ENCODE data around the gene ARHGEF1.

GRCh38 chr19:41870401-41870873, 12.5 kb upstream of the ARHGEF1 start:
- TF ChIP-seq CTCF (IDR thresholded peaks at IDR 0.05; ENCODE audit: low read length): no peak
- TF ChIP-seq EZH2 (IDR thresholded peaks at IDR 0.05; ENCODE audit: borderline replicate concordance, low read length): no peak
